Hypothalamus (tissue), 51 donors: ENCODE results near the gene WDR62.
"Not testable (repeated sequence)": the region's sequence is repeated elsewhere in the genome, so short reads cannot be mapped to it uniquely, and the experiment has no call there.

ENCODE experiments used
- DNase-seq, 51 donors: peaks; one replicate each; lab custom pipeline; 2025; lab: John Stamatoyannopoulos, UW

The WDR62 gene

DNA sequence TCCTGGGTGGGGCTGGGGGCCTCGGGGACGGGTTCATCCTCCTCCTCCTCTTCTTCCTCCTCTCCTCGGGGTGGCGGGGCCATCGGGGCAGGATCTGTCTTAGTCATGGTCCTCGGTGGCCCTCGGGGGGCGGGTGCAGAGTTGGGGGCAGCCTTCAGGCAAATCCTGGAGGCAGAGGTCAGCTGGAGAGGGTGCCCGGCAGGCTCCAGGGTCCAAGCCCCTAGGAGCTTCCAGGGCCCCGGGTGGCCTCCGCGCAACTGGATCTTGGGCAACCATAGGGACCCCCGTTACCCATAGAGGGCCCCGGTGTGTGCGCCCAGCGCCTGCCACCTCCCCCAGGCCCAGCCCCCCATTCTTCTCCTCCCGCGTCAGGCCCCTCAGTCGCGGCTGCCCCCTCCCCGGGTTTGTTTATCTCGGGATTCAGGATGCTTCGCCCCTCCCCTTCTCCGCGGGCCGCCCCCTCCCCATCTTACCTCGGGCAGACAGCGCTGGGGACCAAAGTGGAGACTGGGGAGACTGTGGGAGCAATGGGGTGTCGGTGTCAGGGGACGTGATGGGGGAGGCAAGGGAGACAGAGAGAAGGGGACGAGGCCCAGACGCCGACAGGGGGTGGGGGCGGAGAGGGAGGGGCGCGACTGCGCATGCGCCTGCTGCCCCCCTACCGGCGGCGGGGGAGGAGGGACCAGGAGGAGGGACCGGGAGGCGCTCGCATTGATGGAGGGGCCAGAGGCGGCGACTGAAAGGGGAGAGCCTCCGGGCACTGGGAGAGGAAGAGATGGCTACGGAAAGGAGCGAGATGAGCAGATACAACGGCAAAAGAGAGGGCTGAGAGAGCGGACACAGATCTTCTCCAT, 22.2 kb upstream of the WDR62 start, which contains the start of gene CLIP3:
CLIP3 (minus strand) TSS at position 623 of the 854 bp plus-strand sequence; CDS start at position 107, 516 bp downstream.
- DNase-seq = peak; percentile 15 to 89 (median 74)

GRCh38 chr19:36040495-36040894, 14.2 kb upstream of the WDR62 start:
- no peak for DNase-seq

GRCh38 chr19:36041092-36041491, 13.6 kb upstream of the WDR62 start:
- not testable (repeated sequence) for DNase-seq

- DNase-seq = peak in 1 of 51 donors; percentile 5
These were observed 12.9 kb upstream of the WDR62 start for GRCh38 chr19:36041831-36042230.

- peak in 8 of 51 donors; percentile 3 to 41 (median 18) for DNase-seq
These were observed 10.7 kb upstream of the WDR62 start for GRCh38 chr19:36043952-36044351.

DNA sequence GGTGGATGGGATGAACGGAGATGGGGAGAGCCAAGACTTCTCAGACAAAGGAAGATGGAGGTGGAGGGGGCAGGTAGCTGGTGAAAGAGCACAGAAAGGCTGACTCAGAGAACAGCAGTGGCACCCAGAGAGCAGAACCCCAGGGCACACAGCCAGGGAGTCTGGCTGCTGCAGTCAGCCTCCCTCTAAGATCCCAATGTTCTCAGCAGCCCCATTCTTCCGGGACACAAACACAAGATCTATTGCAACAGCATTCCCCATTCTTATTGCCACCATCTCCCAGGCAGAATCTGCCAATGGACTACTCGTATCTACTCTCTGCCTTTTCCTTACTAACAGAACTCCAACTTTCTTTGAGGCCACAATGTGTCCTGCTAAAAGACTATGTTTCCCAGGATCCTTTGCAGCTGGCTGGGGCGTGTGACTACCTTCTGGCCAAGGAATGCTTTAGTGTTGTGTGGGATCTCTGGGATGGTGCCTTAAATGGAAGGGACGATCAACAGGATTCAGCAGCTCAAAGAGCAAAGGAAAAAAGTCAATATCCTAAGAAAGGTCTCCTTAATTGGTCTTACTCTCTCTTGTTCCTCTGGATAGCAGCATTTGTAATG, 8.2 kb upstream of the WDR62 start:
- DNase-seq = peak in 22 of 51 donors; percentile 5 to 72 (median 28)

GRCh38 chr19:36047835-36048234, 6.9 kb upstream of the WDR62 start:
- no peak for DNase-seq

GRCh38 chr19:36049080-36049698, 5.5 kb upstream of the WDR62 start:
- no peak for DNase-seq

- DNase-seq = peak in 3 of 51 donors; percentile 3 to 20 (median 19)
These were observed 3.5 kb upstream of the WDR62 start for GRCh38 chr19:36051236-36051635.

DNA sequence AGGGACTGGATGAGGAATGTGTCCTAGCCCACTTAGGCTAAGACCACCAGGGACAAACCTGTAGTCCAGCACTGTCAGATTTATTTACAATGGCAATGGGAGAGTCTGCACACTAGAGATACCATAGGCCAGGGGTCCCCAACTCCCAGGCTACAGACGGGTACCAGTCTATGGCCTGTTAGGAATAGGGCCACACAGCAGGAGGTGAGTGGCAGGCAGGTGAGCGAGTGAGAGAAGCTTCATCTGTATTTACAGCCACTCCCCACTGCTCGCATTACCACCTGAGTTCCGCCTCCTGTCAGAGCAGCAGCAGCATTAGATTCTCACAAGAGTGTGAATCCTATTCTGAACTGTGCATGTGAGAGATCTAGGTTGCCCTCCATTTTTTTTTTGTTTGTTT, 3.1 kb upstream of the WDR62 start:
- DNase-seq = no peak

- peak; percentile 95 to 100 (median 99) for DNase-seq
These were observed 471 bp upstream of the WDR62 start, which contains the start of gene THAP8 for GRCh38 chr19:36054119-36054732. Gene THAP8, minus strand, starts transcription at chr19:36054285. Its CDS starts 68 bp downstream, at chr19:36054217.

- DNase-seq = no peak
These were observed 3.9 kb downstream of the WDR62 start for GRCh38 chr19:36058481-36059179.

GRCh38 chr19:36059180-36059910, 4.6 kb downstream of the WDR62 start:
- no peak for DNase-seq

DNA sequence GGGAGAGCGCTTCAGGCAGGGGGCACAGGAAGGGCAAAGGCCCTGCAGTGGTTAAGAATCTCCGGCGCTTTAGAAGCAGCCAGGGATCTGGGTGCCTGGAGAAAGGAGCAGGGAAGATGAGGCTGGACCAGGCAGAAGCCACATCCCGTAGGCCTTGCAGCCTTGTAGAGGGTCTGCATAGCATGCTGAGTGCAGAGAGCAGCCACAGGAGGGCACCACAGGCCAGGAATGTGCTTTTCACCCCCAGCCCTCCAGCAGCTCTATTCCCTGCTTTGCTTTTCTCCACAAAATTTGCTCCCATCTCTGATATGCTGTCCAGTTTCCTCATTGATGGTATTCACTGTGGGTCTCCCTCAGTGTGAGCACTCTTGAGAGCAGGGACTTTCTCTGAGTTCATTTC, 5.7 kb downstream of the WDR62 start:
- peak in 41 of 51 donors; percentile 8 to 82 (median 39) for DNase-seq

GRCh38 chr19:36061367-36061766, 6.7 kb downstream of the WDR62 start:
- DNase-seq = no peak

DNA sequence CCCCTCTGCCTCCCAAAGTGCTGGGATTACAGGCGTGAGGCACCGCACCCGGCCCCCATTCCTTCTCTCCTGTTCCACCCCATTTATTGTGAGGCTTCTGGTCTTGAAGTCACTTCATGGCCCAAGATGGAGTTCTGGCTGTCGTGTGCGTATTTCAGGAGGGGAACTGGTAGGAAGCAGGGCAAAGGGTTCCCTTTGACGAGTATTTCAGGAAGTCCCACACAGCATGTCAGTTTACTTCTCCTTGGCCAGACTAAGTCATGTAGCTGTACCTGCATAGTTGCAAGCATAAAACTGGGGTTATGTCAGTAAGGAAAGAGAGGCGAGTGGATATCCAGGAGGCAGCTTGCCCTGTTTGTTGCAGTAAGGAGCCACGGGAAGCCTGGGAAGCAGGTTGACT, 10.1 kb downstream of the WDR62 start:
- no peak for DNase-seq

DNA sequence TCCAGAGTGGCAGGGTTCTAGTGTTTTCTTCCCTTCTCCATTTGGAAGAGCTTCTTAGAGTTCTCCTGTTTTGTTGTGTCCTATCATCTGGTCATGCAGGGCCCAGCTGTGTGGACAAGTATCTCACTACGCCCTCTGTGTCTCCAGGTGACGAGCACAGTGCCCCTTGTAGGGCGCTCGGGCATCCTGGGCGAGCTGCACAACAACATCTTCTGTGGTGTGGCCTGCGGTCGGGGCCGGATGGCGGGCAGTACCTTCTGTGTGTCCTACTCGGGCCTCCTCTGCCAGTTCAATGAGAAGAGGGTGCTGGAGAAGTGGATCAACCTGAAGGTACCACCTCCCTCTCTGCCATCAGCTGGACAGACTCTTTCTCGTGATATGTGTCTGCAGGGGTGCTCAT, 13.0 kb downstream of the WDR62 start:
- no peak for DNase-seq

DNA sequence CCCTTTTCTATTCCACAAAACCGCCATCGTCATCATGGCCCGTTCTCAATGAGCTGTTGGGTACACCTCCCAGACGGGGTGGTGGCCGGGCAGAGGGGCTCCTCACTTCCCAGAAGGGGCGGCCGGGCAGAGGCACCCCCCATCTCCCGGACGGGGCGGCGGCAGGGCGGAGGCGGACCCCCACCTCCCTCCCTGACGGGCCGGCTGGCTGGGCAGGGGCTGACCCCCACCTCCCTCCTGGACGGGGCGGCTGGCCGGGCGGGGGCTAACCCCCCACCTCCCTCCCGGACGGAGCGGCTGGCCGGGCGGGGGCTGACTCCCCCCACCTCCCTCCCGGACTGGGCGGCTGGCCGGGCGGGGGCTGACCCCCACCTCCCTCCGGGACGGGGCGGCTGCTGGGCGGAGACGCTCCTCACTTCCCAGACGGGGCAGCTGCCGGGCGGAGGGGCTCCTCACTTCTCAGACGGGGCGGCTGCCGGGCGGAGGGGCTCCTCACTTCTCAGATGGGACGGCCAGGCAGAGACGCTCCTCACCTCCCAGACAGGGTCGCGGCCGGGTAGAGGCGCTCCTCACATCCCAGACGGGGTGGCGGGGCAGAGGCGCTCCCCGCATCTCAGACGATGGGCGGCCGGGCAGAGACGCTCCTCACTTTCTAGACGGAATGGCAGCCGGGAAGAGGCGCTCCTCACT, 14.3 kb downstream of the WDR62 start:
- not testable (repeated sequence) for DNase-seq

DNA sequence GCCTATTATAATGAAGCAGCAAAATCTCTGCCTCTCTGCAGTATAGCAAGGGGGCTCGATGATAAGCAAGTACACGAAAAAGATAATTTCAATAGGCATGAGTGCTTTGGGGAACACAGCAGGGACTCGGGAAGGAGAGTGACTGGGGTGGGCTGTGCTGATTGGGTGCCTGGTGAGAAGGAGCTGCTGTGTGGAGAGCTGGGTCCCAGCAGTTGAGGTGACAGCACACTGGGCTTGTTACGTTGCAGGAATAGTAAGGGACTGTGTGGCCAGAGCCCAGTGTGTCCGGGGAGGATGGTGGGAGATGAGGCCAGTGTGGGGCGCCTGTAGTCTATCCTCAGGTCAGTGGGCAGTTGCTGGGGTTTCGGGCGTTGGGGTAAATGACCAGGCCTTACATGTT, 17.4 kb downstream of the WDR62 start:
- no peak for DNase-seq
